Uterus (tissue), 4 donors: Measurements from ENCODE around the gene C10orf53. TPM values are rescaled to one million over a fixed set of nuclear protein-coding genes. Genes with fewer than 3 reads are reported as not detected.

Source experiments
- DNase-seq, 2 donors: peaks; one replicate each; pipeline ENCODE4 v3.0.0-alpha.2; 2019 to 2020
- H3K27ac ChIP-seq, 2 donors: fragments of 200-600 bp; sonication (generic); 1 replicate in 1 of 2; 2 replicates in 1 of 2; pipeline ENCODE4 v1.5.1; 2016 to 2018
- H3K27me3 ChIP-seq, 2 donors: fragments of 200-600 bp; sonication (generic); one replicate each; pipeline ENCODE4 v1.5.1; 2018 to 2019; ENCODE audit warnings: control low read depth in 1 of 2
- H3K36me3 ChIP-seq, 2 donors: fragments of 200-600 bp; sonication (generic); one replicate each; pipeline ENCODE4 v1.5.1; 2019; ENCODE audit warnings: control low read depth in 1 of 2
- H3K4me1 ChIP-seq, 2 donors: fragments of 200-600 bp; sonication (generic); one replicate each; pipeline ENCODE4 v1.5.1; 2018 to 2019; ENCODE audit warnings: control low read depth in 1 of 2
- H3K4me3 ChIP-seq, 2 donors: fragments of 200-600 bp; sonication (generic); 1 replicate in 1 of 2; 2 replicates in 1 of 2; pipeline ENCODE4 v1.5.1; 2018 to 2019; ENCODE audit warnings: mild to moderate bottlenecking in 1 of 2
- H3K9me3 ChIP-seq, 2 donors: fragments of 200-600 bp; sonication (generic); one replicate each; pipeline ENCODE4 v1.5.1; 2019; ENCODE audit warnings: control low read depth in 1 of 2
- CTCF ChIP-seq, 4 experiments: fragments of 200-600 bp in 2 of 4; fragments of 450-650 bp in 2 of 4; sonication (generic) in 2 of 4; IDR thresholded peaks; one replicate each; pipeline ENCODE4 v1.5.1; 2016 to 2019; ENCODE audit warnings: antibody characterized with exemption in 4 of 4, mild to moderate bottlenecking in 2 of 4, moderate library complexity in 1 of 4
- POLR2A ChIP-seq, 2 donors: fragments of 450-650 bp; IDR thresholded peaks; one replicate each; pipeline ENCODE4 v1.6.1; 2016; ENCODE audit warnings: antibody characterized with exemption in 2 of 2, mild to moderate bottlenecking in 1 of 2, moderate library complexity in 1 of 2
- intact Hi-C: fragments of 100-400 bp; cut with DNase I; formaldehyde crosslinking; loops from one replicate; pipeline ENCODE4 v1.15.1; 2023; ENCODE audit warnings: low total_unique reads
- total RNA-seq, 4 donors: library from RNA; depleted of rRNA in 3 of 4; stranded (reverse); fragments of >200 nt in 3 of 4; gene quantifications; one replicate each; pipeline versions ENCODE4 v1.1.0 to v1.2.4, GENCODE V29; 2014 to 2023
- donor health status: DM: yes; HTN: yes; CAD: no.

C10orf53 gene
- not detected for total RNA-seq

- no peak for DNase-seq
- intact Hi-C loops = no loop called here
- no peak for TF ChIP-seq POLR2A (IDR thresholded peaks at IDR 0.05)
- TF ChIP-seq CTCF (IDR thresholded peaks at IDR 0.05) = no peak
- Histone ChIP-seq H3K4me1 (no peaks in the 10 kb centered on the region), H3K27ac (no peak within 1 kb of the TSS), H3K4me3 (no peak within 1 kb of the TSS), H3K27me3 (peaks cover 0 to 6% of the 10 kb centered on the region in 2 donors), H3K36me3 (no peaks in the 10 kb centered on the region), H3K9me3 (no peaks in the 10 kb centered on the region)
Measured at GRCh38 chr10:49679480-49679893, at the start of gene C10orf53. Gene C10orf53 (plus strand): TSS chr10:49679651. CDS start chr10:49679698, 47 bp downstream.

GRCh38 chr10:49631975-49632374 is 47.5 kb upstream of the C10orf53 start:
- Histone ChIP-seq H3K9me3 (no peaks in the 10 kb centered on the region), H3K4me3 (no peak overlapping the region), H3K27me3 (no peaks in the 10 kb centered on the region), H3K27ac (no peak overlapping the region), H3K4me1 (no peaks in the 10 kb centered on the region), H3K36me3 (no peaks in the 10 kb centered on the region)
- DNase-seq = no peak
- intact Hi-C loops = no loop called here
- TF ChIP-seq CTCF (IDR thresholded peaks at IDR 0.05) (no peak), POLR2A (IDR thresholded peaks at IDR 0.05) (no peak)

GRCh38 chr10:49632406-49633317 is 46.8 kb upstream of the C10orf53 start:
- no peak for DNase-seq
- intact Hi-C loops = no loop called here
- Histone ChIP-seq H3K9me3 (no peaks in the 10 kb centered on the region), H3K27ac (no peak overlapping the region), H3K4me3 (no peak overlapping the region), H3K27me3 (no peaks in the 10 kb centered on the region), H3K36me3 (no peaks in the 10 kb centered on the region), H3K4me1 (no peaks in the 10 kb centered on the region)
- no peak for TF ChIP-seq CTCF (IDR thresholded peaks at IDR 0.05)

- Histone ChIP-seq H3K4me1 (no peaks in the 10 kb centered on the region), H3K27ac (no peak overlapping the region), H3K27me3 (no peaks in the 10 kb centered on the region), H3K4me3 (no peak overlapping the region), H3K9me3 (no peaks in the 10 kb centered on the region), H3K36me3 (no peaks in the 10 kb centered on the region)
- no peak for DNase-seq
- TF ChIP-seq CTCF (IDR thresholded peaks at IDR 0.05) (no peak), POLR2A (IDR thresholded peaks at IDR 0.05) (no peak)
- intact Hi-C loops = no loop called here
Measured at GRCh38 chr10:49633327-49634068, 46.0 kb upstream of the C10orf53 start.
